Retinal pigment epithelial cell (primary cell): ENCODE measurements around the gene DDX42.
"Not testable (repeated sequence)": the region's sequence is repeated elsewhere in the genome, so short reads cannot be mapped to it uniquely, and the experiment has no call there.

Source experiments
- DNase-seq: peaks from one replicate; pipeline ENCODE4 v3.0.0-alpha.2; 2010; ENCODE audit warnings: low read depth
- H3K4me3 ChIP-seq: 2 replicates; pipeline ENCODE4 v1.5.1; 2011; ENCODE audit warnings: mild to moderate bottlenecking, low read length, control low read depth, moderate library complexity
- TF ChIP-seq, protein P1 (sequence below): conservative IDR thresholded peaks from 2 replicates; pipeline ENCODE4 v1.5.1; 2011; ENCODE audit warnings: low read depth, low read length, control low read depth, inconsistent platforms

DDX42 gene

DNA sequence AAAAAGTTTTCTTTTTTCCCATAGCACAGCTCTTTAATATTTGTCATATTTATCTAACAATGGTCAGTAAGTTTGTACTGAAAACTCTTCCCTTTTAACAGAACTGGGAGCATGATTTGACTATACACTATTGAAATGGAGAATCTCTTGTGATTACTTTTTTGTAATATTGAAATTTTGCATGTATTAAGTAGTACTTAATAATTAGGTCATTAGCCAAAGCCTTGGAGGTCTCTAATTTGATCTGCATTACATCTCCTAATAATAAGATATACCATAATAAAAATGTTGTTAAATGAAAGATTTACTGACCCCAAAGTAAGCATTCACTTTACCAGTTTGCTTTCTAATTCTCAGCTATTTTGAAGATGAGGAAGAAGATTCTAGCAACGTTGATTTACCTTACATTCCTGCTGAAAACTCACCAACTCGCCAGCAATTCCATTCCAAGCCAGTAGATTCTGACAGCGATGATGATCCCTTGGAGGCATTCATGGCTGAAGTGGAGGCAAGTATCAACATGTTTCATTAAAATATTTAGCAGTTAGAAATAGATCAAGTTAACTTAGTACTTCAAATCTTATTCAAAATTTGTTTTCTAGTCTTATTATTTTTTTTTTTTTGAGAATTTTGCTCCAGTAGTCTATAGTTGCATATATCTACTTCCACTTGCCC is 18.2 kb downstream of the DDX42 start:
- no peak for DNase-seq
- TF ChIP-seq, protein P1, sequence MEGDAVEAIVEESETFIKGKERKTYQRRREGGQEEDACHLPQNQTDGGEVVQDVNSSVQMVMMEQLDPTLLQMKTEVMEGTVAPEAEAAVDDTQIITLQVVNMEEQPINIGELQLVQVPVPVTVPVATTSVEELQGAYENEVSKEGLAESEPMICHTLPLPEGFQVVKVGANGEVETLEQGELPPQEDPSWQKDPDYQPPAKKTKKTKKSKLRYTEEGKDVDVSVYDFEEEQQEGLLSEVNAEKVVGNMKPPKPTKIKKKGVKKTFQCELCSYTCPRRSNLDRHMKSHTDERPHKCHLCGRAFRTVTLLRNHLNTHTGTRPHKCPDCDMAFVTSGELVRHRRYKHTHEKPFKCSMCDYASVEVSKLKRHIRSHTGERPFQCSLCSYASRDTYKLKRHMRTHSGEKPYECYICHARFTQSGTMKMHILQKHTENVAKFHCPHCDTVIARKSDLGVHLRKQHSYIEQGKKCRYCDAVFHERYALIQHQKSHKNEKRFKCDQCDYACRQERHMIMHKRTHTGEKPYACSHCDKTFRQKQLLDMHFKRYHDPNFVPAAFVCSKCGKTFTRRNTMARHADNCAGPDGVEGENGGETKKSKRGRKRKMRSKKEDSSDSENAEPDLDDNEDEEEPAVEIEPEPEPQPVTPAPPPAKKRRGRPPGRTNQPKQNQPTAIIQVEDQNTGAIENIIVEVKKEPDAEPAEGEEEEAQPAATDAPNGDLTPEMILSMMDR, result no peak
- no peak overlapping the region for H3K4me3 ChIP-seq

DNA sequence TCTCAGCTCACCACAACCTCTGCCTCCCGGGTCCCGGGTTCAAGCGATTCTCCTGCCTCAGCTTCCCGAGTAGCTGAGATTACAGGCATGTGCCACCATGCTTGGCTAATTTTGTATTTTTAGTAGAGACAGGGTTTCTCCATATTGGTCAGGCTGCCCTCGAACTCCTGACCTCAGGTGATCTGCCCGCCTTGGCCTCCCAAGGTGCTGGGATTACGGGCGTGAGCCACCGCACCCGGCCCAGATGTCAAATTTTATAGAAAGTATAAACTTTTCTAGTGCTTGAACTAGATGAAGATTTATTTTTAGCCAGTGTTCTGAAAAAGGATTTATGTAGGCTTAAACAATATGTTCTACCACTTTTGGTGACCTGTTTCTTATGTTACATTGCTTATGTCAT is 22.4 kb downstream of the DDX42 start:
- not testable (repeated sequence) for H3K4me3 ChIP-seq, DNase-seq

DNA sequence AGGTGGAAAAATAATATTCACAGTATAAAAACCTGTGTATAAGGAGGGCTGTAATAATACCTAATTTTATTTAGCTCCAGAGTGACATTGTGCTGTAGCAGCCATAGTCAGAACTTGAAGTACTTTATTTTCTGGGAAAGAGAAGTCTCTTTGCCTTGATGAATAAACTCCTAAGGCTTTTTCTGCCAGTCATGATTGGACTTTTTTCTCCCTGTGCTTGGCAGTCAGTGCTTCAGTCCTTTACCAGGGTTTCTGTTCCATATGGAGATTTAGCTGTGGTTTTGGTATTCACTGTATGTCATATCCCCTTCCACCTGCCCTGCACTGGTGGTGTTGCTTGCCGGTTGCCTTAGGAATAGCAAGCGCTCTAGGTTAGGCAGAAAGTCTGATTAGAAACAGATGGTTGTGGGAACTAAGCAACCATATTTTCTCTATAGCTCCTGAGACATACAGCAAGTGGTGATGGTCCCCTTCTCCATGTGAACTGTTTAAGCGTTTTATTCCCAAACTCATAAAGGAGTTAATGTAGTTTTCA is 24.7 kb downstream of the DDX42 start:
- DNase-seq, result no peak
- TF ChIP-seq, protein P1, result no peak
- no peak overlapping the region for H3K4me3 ChIP-seq

DNA sequence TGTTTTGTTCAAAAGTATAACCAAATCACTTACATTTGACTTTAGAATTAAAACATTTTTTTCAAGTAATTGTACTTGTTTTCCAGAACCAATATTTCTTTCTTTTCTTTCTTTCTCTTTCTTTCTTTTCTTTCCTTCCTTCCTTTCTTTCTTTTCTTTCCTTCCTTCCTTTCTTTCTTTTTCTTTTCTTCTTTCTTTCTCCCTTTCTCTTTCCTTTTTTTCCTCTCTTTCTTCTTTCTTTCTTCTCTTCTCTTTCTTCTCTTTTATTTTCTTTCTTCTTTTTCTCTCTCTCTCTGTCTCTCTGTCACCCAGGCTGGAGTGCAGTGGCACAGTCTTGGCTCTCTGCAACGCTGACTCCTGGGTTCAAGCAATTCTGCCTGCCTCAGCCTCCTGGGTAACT is 26.8 kb downstream of the DDX42 start:
- DNase-seq, result no peak
- H3K4me3 ChIP-seq, result no peak overlapping the region
- TF ChIP-seq, protein P1, result no peak

DNA sequence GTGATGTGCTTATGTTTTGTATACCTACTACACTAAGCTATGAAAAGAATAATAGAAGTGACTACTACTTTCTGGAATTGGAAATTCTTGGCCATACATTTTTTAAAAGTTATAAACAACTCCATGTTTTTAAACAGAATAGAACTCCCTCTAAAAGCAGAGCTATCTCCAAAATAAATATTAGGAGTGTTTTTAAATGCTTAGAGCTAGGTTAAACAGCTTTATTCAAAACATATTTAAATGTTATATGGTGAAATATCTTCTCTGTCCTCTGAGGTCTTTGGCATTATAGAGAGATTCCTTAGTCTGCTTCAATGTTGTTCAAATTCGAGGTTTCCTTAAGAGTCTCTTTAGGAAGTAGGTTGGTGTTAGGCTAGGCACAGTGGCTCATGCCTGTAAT is 30.4 kb downstream of the DDX42 start:
- H3K4me3 ChIP-seq, result no peak overlapping the region
- no peak for DNase-seq
- TF ChIP-seq, protein P1, result no peak

DNA sequence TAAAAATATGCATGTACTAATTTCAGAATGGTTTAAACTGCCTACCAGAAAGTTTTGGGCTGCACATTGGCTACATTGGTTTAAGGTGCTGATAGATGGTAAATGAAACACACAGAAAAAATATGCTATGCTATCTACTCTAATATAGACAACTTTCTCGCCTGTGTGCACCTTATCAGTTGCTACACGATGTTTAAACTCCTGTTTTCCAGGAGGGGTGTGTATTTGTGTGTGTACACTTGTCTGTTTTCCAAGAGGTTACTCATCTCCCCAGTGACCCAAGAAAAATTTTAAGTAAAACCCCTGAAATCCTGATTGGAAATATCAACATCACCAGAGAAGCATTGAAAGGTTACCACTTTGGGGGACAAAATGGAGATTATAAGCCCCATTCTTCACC is 31.6 kb downstream of the DDX42 start:
- DNase-seq, result no peak
- TF ChIP-seq, protein P1, result no peak
- no peak overlapping the region for H3K4me3 ChIP-seq

DNA sequence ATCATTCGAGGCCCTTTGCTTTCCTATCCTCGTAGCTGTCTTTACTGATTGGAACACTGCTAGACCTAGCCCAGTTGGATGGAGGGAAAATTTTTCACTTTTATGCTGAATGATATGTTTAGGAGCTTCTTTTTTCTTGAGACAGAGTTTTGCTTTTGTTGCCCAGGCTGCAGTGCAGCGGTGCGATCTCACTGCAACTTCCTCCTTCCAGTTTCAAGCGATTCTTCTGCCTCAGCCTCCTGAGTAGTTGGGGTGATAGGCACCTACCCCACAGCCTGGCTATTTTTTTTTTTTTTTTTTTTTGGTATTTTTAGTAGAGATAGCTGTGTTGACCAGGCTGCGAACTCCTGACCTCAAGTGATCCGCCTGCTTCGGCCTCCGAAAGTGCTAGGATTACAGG is 36.0 kb downstream of the DDX42 start:
- TF ChIP-seq, protein P1, result no peak

DNA sequence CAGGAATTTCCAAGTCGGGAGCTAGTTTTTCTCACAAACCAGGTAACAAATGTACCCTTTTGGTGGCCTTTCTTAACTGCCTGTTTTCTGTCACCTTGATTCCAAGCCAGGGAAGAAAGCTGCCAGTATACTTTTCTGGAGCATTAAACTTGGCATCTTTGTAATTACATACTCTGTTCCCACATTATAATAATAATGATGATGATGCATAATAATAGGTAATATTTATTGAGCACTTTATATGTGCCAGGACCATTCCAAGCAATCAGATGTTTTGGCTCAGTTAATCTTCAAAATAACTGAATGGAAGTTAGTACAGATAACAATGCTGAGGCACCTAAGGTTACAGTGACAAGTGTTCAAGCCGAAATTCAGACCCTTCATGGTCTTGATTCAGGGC is 42.2 kb downstream of the DDX42 start:
- no peak for DNase-seq
- TF ChIP-seq, protein P1, result no peak
- no peak overlapping the region for H3K4me3 ChIP-seq

More for the DNA sequence above, 36.0 kb downstream of the DDX42 start:
- no peak overlapping the region for H3K4me3 ChIP-seq
- no peak for DNase-seq
